Gastrocnemius medialis (tissue), 4 donors: ENCODE data around the gene CADM2.

Experiments
- POLR2A ChIP-seq, 2 donors: fragments of 450-650 bp; IDR thresholded peaks; one replicate each; pipeline ENCODE4 v1.6.1; 2017; ENCODE audit warnings: antibody characterized with exemption in 2 of 2, mild to moderate bottlenecking in 2 of 2, moderate library complexity in 2 of 2
- TF ChIP-seq, protein P1 (sequence below), 5 experiments: fragments of 450-650 bp in 3 of 5; fragments of 200-600 bp in 2 of 5; sonication (generic) in 2 of 5; IDR thresholded peaks in 4 of 5; conservative IDR thresholded peaks in 1 of 5; 1 replicate in 4 of 5; 2 replicates in 1 of 5; pipeline ENCODE4 v1.5.1; 2016 to 2019; ENCODE audit warnings: antibody characterized with exemption in 5 of 5, mild to moderate bottlenecking in 3 of 5, moderate library complexity in 3 of 5

DNA sequence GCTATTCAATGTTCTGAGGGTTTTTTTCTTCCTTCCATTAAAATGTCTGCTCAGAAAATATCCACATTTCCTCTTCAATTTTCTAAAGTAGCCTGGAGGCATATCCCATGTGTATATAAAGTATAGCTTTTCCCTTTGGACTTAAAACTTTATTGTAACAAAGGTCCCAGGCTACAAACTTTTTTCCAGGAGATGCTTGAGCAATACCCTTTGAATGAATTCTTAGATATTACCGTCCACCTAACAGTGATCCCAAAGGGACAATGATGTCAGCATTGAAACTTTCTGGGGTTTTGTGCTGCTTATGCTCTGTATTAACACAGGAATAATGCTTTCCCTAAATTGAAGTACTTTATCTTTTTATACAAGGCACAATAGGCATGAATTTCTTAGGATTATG lies 525.2 kb downstream of the CADM2 start:
- TF ChIP-seq, protein P1, sequence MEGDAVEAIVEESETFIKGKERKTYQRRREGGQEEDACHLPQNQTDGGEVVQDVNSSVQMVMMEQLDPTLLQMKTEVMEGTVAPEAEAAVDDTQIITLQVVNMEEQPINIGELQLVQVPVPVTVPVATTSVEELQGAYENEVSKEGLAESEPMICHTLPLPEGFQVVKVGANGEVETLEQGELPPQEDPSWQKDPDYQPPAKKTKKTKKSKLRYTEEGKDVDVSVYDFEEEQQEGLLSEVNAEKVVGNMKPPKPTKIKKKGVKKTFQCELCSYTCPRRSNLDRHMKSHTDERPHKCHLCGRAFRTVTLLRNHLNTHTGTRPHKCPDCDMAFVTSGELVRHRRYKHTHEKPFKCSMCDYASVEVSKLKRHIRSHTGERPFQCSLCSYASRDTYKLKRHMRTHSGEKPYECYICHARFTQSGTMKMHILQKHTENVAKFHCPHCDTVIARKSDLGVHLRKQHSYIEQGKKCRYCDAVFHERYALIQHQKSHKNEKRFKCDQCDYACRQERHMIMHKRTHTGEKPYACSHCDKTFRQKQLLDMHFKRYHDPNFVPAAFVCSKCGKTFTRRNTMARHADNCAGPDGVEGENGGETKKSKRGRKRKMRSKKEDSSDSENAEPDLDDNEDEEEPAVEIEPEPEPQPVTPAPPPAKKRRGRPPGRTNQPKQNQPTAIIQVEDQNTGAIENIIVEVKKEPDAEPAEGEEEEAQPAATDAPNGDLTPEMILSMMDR (IDR thresholded peaks at IDR 0.05 in 4 of 5, conservative IDR thresholded peaks at IDR 0.05 in 1 of 5) = no peak
- no peak for TF ChIP-seq POLR2A (IDR thresholded peaks at IDR 0.05)
